GM19463 (cell line): Measurements from ENCODE around the gene FNBP1.
"Not testable (repeated sequence)": the region's sequence is repeated elsewhere in the genome, so short reads cannot be mapped to it uniquely, and the experiment has no call there.

Experiments
- ATAC-seq: cut with Tn5 transposase; IDR thresholded peaks from one replicate; pipeline ENCODE4 v1.9.1; 2021; ENCODE audit warnings: mild to moderate bottlenecking, moderate library complexity; ENCODE audit not compliant: unreplicated experiment

FNBP1 gene

GRCh38 chr9:130023144-130023787, 19.7 kb downstream of the FNBP1 start:
- ATAC-seq, result peak; percentile 44

- ATAC-seq, result no peak
Observed at GRCh38 chr9:130022566-130023143, 20.3 kb downstream of the FNBP1 start.

DNA sequence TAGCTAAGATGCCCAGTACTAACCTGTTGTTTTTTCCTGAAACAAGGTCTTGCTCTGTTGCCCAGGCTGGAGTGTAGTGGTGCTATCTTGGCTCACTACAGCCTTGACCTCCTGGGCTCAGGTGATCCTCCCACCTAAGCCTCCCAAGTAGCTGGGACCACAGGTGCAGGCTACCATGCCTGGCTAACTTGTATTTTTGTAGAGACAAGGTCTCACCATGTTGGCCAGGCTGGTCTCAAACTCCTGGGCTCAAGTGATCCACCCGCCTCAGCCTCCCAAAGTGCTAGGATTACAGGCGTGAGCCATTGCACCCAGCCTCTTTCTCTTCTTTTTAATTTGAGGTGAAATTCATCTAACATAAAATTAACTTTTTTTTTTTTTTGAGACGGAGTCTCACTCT, 21.1 kb downstream of the FNBP1 start:
- ATAC-seq, result not testable (repeated sequence)

- no peak for ATAC-seq
Observed at GRCh38 chr9:130021123-130021522, 21.9 kb downstream of the FNBP1 start.

- ATAC-seq, result no peak
Observed at GRCh38 chr9:130020618-130021017, 22.4 kb downstream of the FNBP1 start.

DNA sequence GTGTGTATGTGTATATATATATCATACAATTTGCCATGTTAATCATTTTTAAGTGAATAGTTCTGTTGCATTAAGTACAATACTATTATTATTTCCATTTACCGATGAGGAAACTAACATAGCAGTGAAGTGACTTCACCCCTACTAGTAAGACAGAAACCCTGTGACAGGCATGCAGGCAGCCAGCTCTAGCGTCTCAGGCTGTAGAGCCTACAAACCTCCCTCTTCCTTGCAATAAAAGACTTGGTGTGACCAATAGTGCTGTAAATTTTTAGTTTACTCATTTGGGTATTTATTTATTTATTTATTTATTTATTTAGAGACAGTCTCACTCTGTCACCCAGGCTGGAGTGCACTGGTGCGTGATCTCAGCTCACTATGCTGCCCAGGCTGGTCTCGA, 24.7 kb downstream of the FNBP1 start:
- no peak for ATAC-seq

DNA sequence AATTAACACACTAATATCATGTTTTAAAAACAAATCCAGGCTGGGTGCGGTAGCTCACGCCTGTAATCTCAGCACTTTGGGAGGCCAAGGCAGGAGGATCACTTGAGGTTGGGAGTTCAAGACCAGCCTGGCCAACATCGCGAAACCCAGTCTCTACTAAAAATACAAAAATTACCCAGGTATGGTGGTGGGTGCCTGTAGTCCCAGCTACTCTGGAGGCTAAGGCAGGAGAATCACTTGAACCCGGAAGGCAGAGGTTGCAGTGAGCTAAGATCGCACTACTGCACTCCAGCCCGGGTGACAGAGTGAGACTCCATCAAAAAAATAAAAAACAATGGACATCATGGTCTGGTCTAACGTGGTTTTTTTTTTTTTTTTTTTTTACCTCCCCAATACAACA, 25.5 kb downstream of the FNBP1 start:
- not testable (repeated sequence) for ATAC-seq

DNA sequence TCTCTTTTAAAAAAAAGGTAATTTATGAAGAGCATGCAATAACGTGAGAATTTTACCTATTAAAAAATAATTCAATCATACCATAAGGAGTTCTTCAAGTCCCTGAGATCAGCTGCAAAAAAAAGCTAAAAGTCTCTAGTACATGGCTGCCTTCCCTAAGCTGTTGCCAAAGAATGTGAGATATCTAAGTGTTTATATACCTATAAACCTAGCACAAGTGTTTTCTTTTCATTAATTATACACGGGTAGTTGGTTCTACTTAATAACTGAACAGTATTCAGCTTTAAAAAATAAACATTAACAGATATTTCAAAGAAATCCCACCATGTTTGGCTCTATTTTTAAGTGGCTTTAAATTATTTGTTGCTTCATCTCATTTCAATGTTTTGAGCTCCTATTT, 25.9 kb downstream of the FNBP1 start:
- no peak for ATAC-seq

- ATAC-seq, result no peak
Observed at GRCh38 chr9:130015353-130016019, 27.5 kb downstream of the FNBP1 start.

- no peak for ATAC-seq
Observed at GRCh38 chr9:130013326-130013725, 29.7 kb downstream of the FNBP1 start.

DNA sequence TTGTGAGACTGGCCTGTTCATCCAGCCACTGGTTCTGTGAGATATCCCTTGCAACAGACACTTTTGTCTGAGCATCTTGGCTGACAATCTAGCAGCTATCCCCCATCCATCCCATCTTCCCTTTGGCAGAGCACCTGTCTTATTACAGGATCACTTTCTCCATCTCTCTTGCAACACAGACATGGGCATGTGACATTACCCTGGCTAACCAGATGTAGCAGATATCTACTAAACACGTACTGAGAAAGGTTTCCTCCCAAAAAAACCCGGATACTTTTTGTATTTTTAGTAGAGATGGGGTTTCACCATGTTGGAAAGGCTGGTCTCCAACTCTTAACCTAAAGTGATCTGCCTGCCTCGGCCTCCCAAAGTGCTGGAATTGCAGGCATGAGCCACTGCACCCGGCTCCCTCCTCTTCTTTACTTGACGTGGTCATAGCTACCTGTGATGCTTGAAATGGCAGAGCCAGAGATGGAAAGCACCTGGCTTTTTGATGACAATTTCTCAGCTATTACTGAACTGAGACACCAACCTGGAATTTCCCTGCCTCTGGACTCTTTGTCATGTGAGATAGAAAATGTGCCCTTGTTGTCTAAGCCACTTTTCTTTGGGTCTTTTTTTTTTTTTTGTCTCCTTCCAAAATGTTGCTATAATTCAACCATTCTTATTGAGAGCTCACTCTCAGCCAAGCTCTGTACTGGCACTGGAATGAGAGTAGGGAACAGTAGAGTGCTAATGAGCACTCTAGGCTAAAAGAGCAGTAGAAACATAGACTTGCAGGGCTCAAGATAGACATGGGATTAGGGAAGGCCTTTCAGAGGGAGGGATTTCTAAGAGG, 32.6 kb downstream of the FNBP1 start:
- no peak for ATAC-seq

DNA sequence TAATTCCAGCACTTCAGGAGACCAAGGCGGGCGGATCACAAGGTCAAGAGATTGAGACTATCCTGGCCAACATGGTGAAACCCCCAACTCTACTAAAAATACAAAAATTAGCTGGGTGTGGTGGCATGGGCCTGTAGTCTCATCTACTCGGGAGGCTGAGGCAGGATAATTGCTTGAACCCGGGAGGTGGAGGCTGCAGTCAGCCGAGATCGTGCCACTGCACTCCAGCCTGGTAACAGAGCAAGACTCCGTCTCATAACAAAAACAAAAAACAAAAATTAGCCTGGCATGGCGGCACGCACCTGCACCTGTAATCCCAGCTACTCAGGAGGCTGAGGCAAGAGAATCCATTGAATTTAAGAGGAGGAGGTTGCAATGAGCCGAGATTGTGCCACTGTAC, 33.4 kb downstream of the FNBP1 start:
- ATAC-seq, result not testable (repeated sequence)

GRCh38 chr9:130008538-130008937, 34.5 kb downstream of the FNBP1 start:
- no peak for ATAC-seq

- ATAC-seq, result not testable (repeated sequence)
Observed at GRCh38 chr9:130006952-130007351, 36.0 kb downstream of the FNBP1 start.

- no peak for ATAC-seq
Observed at GRCh38 chr9:130003943-130004552, 38.9 kb downstream of the FNBP1 start.

DNA sequence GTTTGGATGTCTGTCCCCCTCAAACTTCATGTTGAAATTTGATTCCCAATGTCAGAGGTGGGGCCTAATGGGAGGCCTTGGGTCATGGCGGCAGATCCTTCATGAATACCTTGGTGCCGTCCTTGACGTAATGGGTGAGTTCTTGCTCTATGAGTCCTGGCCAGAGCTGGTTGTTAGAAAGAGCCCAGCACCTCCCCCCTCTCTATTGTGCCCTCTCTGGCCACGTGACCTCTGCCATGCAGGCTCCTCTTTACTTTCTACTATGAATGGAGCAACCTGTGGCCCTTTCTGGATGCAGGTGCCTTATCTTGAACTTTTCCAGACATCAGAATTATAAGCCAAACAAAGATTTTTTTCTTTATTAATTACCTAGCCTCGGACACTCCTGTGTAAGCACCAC, 40.7 kb downstream of the FNBP1 start:
- ATAC-seq, result no peak

DNA sequence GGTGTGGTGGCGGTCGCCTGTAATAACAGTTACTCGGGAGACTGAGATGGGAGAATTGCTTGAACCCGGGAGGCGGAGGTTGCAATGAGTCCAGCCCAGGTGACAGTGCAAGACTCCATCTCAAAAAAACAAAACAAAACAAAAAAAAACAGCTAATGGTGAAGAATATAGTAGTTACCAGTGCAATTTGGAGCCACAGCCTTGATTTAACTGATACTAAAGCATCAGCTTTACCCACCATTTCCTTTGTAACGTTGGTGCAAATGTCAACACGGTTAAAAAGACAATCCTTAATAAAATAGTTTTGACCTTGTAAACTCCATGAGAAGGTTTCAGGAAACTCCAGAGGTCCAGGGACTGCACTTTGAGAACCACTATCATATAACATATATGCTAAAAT, 41.8 kb downstream of the FNBP1 start:
- ATAC-seq, result no peak

DNA sequence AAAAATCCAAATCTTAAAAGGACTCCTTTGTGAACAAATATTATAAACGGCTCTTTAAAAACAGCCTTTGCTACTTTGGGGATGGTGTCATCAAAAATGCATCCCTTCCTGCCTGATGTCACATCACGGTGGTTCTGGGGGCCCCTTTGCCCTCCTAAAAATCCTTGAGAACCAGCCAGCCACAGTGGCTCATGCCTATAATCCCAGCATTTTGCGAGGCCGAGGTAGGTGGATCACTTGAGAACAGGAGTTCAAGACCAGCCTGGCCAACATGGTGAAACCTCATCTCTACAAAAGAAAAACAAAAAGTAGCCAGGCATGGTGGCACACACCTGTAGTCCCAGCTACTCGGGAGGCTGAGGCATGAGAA, 43.9 kb downstream of the FNBP1 start:
- ATAC-seq, result no peak

DNA sequence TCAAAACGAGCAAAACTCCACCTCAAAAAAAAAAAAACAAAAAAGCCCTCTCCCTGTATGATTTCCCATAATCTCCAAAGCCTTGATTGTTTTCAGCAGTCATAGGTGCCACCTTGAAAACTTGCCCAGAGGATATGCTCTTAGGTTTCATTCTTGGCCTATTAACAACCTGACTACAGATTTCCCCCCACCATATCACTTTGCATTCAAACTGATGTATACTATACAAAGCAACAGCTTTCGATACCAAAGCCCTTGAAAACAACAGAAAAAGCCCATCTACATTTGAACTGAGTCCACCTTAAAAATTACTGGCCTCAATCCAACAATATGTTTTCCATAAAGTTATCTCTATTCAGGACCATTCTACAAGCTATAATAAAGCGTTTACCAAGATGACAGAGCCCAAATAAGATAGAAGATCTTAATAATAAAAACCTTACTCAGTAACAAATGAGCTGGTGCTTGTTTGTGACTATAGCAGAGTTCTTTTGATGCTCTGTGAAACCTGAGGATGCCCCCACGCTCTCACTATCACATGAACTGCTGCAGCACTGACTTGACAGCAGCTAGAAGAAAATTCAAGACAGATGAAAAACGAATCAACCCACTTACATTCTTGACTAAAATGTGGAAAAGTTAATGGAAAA, 44.4 kb downstream of the FNBP1 start:
- no peak for ATAC-seq

- ATAC-seq, result not testable (repeated sequence)
Observed at GRCh38 chr9:129997706-129998105, 45.3 kb downstream of the FNBP1 start.
